Osteoblast (primary cell): ENCODE measurements around the gene CRB1. TPM values are rescaled to one million over a fixed set of nuclear protein-coding genes. Genes with fewer than 3 reads are reported as not detected.

Source experiments
- DNase-seq: peaks from one replicate; pipeline ENCODE4 v3.0.0; 2011; ENCODE audit warnings: low spot score, mixed read lengths; ENCODE audit not compliant: insufficient read length; ENCODE audit errors: missing footprints
- H2AFZ ChIP-seq: 2 replicates; pipeline ENCODE4 v1.6.0; 2011; ENCODE audit warnings: mild to moderate bottlenecking, low read length
- H3K27ac ChIP-seq: 2 replicates; pipeline ENCODE4 v1.5.1; 2011; ENCODE audit warnings: mild to moderate bottlenecking, low read depth, low read length, moderate library complexity
- H3K27me3 ChIP-seq: 2 replicates; pipeline ENCODE4 v1.6.0; 2012; ENCODE audit warnings: mild to moderate bottlenecking, control low read depth, inconsistent platforms, low read length, moderate library complexity; ENCODE audit not compliant: insufficient read depth
- H3K36me3 ChIP-seq: 2 replicates; pipeline ENCODE4 v1.5.1; 2011; ENCODE audit warnings: mild to moderate bottlenecking, low read length, control low read depth, moderate library complexity; ENCODE audit not compliant: insufficient read depth
- H3K4me1 ChIP-seq: 2 replicates; pipeline ENCODE4 v1.5.1; 2011; ENCODE audit warnings: mild to moderate bottlenecking, low read length, control low read depth, moderate library complexity; ENCODE audit not compliant: insufficient read depth
- H3K4me2 ChIP-seq: 2 replicates; pipeline ENCODE4 v1.6.0; 2011; ENCODE audit warnings: mild to moderate bottlenecking, low read length; ENCODE audit not compliant: insufficient read depth
- H3K4me3 ChIP-seq: fragments of 200-600 bp; sonication (generic); 3 replicates; pipeline ENCODE4 v1.5.1; 2012; ENCODE audit warnings: mild to moderate bottlenecking, low read length, inconsistent platforms; ENCODE audit not compliant: insufficient read depth
- H3K79me2 ChIP-seq: 2 replicates; pipeline ENCODE4 v1.6.0; 2012; ENCODE audit warnings: mild to moderate bottlenecking, low read length, control low read depth, inconsistent platforms; ENCODE audit not compliant: insufficient read depth
- H3K9me3 ChIP-seq: 2 replicates; pipeline ENCODE4 v1.5.1; 2011; ENCODE audit warnings: low read depth, low read length, control low read depth
- H4K20me1 ChIP-seq: 2 replicates; pipeline ENCODE4 v1.6.0; 2012; ENCODE audit warnings: mild to moderate bottlenecking, low read length, control low read depth; ENCODE audit not compliant: insufficient read depth
- total RNA-seq: library from RNA; depleted of rRNA; stranded (reverse); fragments of >200 nt; gene quantifications from 2 replicates; pipeline ENCODE4 v1.2.3, GENCODE V29; 2012
- TF ChIP-seq, protein P1 (sequence below): IDR thresholded peaks from 2 replicates; pipeline ENCODE4 v1.5.1; 2011; ENCODE audit warnings: mild to moderate bottlenecking, low read depth, low read length, moderate library complexity; ENCODE audit errors: extremely low read depth

CRB1 gene
- total RNA-seq, 1 donor: not detected

DNA sequence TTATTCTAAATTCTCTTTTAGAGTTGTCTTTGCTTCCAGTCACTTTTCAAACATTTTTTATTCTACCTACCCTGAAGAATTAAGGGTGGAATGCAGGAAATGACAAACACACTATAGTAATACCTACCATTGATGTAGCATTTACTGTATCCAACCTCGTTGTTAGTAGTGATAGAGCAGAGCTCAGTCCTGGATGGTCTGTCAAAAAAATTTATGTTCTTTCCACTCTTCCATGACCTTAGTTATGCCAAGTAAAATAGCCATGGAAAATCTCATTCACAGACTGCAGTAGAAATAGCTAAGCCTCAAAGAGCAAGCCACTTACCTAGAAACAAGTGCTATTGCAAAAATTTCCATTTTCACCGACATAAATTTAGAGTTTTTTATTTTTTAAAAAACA lies 74.6 kb downstream of the CRB1 start:
- TF ChIP-seq, protein P1, sequence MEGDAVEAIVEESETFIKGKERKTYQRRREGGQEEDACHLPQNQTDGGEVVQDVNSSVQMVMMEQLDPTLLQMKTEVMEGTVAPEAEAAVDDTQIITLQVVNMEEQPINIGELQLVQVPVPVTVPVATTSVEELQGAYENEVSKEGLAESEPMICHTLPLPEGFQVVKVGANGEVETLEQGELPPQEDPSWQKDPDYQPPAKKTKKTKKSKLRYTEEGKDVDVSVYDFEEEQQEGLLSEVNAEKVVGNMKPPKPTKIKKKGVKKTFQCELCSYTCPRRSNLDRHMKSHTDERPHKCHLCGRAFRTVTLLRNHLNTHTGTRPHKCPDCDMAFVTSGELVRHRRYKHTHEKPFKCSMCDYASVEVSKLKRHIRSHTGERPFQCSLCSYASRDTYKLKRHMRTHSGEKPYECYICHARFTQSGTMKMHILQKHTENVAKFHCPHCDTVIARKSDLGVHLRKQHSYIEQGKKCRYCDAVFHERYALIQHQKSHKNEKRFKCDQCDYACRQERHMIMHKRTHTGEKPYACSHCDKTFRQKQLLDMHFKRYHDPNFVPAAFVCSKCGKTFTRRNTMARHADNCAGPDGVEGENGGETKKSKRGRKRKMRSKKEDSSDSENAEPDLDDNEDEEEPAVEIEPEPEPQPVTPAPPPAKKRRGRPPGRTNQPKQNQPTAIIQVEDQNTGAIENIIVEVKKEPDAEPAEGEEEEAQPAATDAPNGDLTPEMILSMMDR: no peak
- no peak for DNase-seq

DNA sequence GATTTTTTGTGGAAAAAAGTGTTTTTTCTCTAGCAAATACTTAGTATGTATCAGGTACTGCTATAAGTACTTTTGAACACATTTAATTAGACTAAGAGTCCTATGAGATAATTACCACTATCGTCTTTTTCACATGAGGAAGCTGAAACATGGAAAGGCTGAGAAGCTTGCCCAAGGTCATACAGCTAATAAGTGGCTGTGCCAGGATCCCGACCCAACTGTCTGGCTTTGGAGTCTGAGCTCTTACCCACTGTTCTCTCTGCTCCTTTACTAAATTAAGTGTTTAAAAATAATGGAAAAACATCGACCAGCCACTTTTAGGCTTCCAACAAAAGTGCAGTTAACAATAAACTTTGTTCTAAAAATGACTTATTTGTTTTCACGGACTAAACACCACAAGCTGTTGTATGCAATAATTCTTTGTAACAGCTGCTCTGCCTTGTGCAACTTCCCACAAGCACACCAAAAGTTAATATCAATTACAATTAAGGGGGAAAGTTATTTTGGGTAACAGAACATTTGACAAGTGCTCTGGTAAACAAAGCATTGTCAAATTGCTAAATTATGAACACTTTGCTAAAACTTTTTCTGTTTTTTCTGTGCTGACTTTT lies 75.7 kb downstream of the CRB1 start:
- Histone ChIP-seq H3K9me3 (no peaks in the 10 kb centered on the region), H3K27me3 (peaks cover 8% of the 10 kb centered on the region), H3K4me2 (no peak overlapping the region), H3K79me2 (no peaks in the 10 kb centered on the region), H3K4me3 (no peak overlapping the region), H3K4me1 (no peaks in the 10 kb centered on the region), H3K27ac (no peak overlapping the region), H3K36me3 (no peaks in the 10 kb centered on the region), H4K20me1 (no peaks in the 10 kb centered on the region), H2AFZ (no peak overlapping the region)
- TF ChIP-seq, protein P1: no peak
- DNase-seq: no peak

More for the DNA sequence above, 74.6 kb downstream of the CRB1 start:
- Histone ChIP-seq H4K20me1 (no peaks in the 10 kb centered on the region), H3K27me3 (peaks cover 8% of the 10 kb centered on the region), H3K9me3 (no peaks in the 10 kb centered on the region), H3K4me3 (no peak overlapping the region), H2AFZ (no peak overlapping the region), H3K79me2 (no peaks in the 10 kb centered on the region), H3K4me1 (no peaks in the 10 kb centered on the region), H3K36me3 (no peaks in the 10 kb centered on the region), H3K27ac (no peak overlapping the region), H3K4me2 (no peak overlapping the region)

DNA sequence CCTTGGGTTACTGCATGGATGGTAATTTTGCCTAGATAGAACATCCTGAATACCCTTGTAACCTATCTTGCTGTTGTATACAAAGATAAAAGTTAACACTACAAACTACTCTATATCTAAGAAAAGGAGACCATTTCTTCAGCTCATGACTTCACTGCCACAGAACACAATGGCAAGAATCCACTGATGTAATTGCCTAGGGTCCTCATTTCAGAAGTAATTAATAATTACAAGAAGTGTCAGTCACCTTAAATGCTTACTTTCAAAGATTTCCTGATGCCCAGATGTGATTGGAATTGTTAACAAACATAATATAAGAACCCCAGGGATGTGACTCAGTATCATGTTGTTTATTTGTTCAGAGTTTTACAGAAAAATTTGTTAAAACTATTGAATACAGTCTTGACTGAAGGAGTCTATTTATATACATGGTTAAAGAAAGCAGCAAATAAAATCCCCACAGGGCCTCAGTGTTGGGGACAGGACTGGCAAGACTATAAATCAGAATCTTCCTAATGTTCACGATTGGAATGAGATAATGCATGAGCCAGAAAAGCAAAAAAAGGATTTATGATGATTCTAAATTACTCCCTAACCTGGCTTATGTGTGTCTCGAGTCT lies 83.9 kb downstream of the CRB1 start:
- Histone ChIP-seq H2AFZ (no peak overlapping the region), H3K4me1 (no peaks in the 10 kb centered on the region), H3K27me3 (no peaks in the 10 kb centered on the region), H3K4me3 (no peak overlapping the region), H3K9me3 (no peaks in the 10 kb centered on the region), H4K20me1 (no peaks in the 10 kb centered on the region), H3K27ac (no peak overlapping the region), H3K4me2 (no peak overlapping the region), H3K79me2 (no peaks in the 10 kb centered on the region), H3K36me3 (no peaks in the 10 kb centered on the region)
- TF ChIP-seq, protein P1: no peak
- no peak for DNase-seq

DNA sequence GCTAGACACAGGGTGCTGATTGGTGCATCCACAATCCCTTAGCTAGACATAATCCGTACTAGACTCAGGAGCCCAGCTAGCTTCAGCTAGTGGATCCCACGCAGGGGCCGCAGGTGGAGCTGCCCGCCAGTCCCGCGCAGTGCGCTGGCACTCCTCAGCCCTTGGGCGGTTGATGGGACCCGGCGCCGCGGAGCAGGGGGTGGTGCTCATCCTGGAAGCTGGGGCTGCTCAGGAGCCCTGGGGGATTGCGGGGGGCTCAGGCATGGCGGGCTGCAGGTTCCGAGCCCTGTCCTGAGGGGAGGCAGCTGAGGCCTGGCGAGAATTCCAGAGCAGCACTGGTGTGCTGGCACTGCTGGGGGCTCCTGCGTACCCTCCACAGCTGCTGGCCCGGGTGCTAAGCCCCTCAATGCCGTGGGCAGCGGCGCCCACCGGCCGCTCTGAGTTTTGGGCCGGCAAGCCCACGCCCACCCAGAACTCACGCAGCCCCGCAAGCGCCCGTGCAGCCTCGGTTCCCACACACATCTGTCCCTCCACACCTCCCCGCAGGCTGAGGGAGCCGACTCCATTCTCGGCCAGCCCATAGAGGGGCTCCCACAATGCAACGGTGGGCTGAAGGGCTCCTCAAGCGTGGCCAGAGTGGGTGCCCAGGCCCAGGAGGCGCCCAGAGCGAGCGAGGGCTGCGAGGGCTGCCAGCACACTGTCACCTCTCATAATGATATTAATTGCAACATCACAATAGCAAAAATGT lies 87.4 kb downstream of the CRB1 start:
- Histone ChIP-seq H3K36me3 (no peaks in the 10 kb centered on the region), H3K4me2 (no peak overlapping the region), H3K4me3 (no peak overlapping the region), H4K20me1 (no peaks in the 10 kb centered on the region), H2AFZ (no peak overlapping the region), H3K4me1 (no peaks in the 10 kb centered on the region), H3K9me3 (no peaks in the 10 kb centered on the region), H3K27me3 (no peaks in the 10 kb centered on the region), H3K79me2 (no peaks in the 10 kb centered on the region), H3K27ac (no peak overlapping the region)
- TF ChIP-seq, protein P1: no peak
- no peak for DNase-seq
